Glutamatergic neuron (in vitro differentiated cells): ENCODE measurements around the gene KCNJ6. TPM values are rescaled to one million over a fixed set of nuclear protein-coding genes. Genes with fewer than 3 reads are reported as not detected.
A peak's percentile ranks its signal among the peaks of the same experiment; 100 is the strongest.

Experiments
- DNase-seq: peaks from one replicate; pipeline ENCODE4 v3.0.0; 2022
- H3K27ac Mint-ChIP-seq: one replicate; pipeline ENCODE4 v1.8.0; 2020; ENCODE audit warnings: mild to moderate bottlenecking, mixed read lengths, inconsistent platforms; ENCODE audit not compliant: unreplicated experiment
- H3K27me3 Mint-ChIP-seq: one replicate; pipeline ENCODE4 v1.8.0; 2020; ENCODE audit warnings: mild to moderate bottlenecking, moderate library complexity, mixed read lengths, inconsistent platforms; ENCODE audit not compliant: unreplicated experiment
- H3K36me3 Mint-ChIP-seq: one replicate; pipeline ENCODE4 v1.8.0; 2020; ENCODE audit warnings: mild to moderate bottlenecking, mixed read lengths, inconsistent platforms; ENCODE audit not compliant: unreplicated experiment
- H3K4me1 Mint-ChIP-seq: one replicate; pipeline ENCODE4 v1.8.0; 2020; ENCODE audit warnings: mild to moderate bottlenecking, low read depth, mixed read lengths, inconsistent platforms; ENCODE audit not compliant: unreplicated experiment
- H3K4me3 Mint-ChIP-seq: one replicate; pipeline ENCODE4 v1.8.0; 2020; ENCODE audit warnings: mild to moderate bottlenecking, mixed read lengths, inconsistent platforms; ENCODE audit not compliant: unreplicated experiment
- H3K9me3 Mint-ChIP-seq: one replicate; pipeline ENCODE4 v1.8.0; 2020; ENCODE audit warnings: mild to moderate bottlenecking, moderate library complexity, mixed read lengths, inconsistent platforms; ENCODE audit not compliant: unreplicated experiment
- CTCF ChIP-seq: fragments of 200-600 bp; sonication (generic); IDR thresholded peaks from one replicate; pipeline ENCODE4 v1.5.0; 2021; ENCODE audit not compliant: partially characterized antibody, unreplicated experiment
- total RNA-seq: library from RNA; stranded (reverse); fragmentation: NEBNext Ultra II Directional; extraction: Animal tissue kit (Norgen Biotek cat#: 25700); gene quantifications from one replicate; pipeline ENCODE4 v1.2.1, GENCODE V29; 2021; ENCODE audit not compliant: unreplicated experiment

The KCNJ6 gene
- total RNA-seq, 1 donor from 2014 or later = 80.5 TPM

GRCh38 chr21:37845535-37845934 is 70.7 kb downstream of the KCNJ6 start:
- TF ChIP-seq CTCF = no peak
- H3K4me1 Mint-ChIP-seq = peaks cover 60% of the 10 kb centered on the region
- no peak for DNase-seq
- peaks cover 7% of the 10 kb centered on the region for H3K27me3 Mint-ChIP-seq
- peak overlapping the region; percentile 71 for H3K27ac Mint-ChIP-seq
- H3K36me3 Mint-ChIP-seq = peaks cover 16% of the 10 kb centered on the region
- H3K4me3 Mint-ChIP-seq = peak overlapping the region; percentile 63
- H3K9me3 Mint-ChIP-seq = peaks cover 3% of the 10 kb centered on the region

GRCh38 chr21:37843191-37843590 is 73.1 kb downstream of the KCNJ6 start:
- Mint-ChIP-seq H3K36me3 (peaks cover 9% of the 10 kb centered on the region), H3K27me3 (peaks cover 4% of the 10 kb centered on the region), H3K4me3 (no peak overlapping the region), H3K9me3 (peaks cover 3% of the 10 kb centered on the region), H3K27ac (peak overlapping the region; percentile 81), H3K4me1 (peaks cover 58% of the 10 kb centered on the region)
- no peak for TF ChIP-seq CTCF
- no peak for DNase-seq

GRCh38 chr21:37842163-37842919 is 73.9 kb downstream of the KCNJ6 start:
- no peak for DNase-seq
- Mint-ChIP-seq H3K36me3 (peaks cover 11% of the 10 kb centered on the region), H3K4me1 (peaks cover 52% of the 10 kb centered on the region), H3K27me3 (peaks cover 4% of the 10 kb centered on the region), H3K4me3 (no peak overlapping the region), H3K27ac (peak overlapping the region; percentile 18), H3K9me3 (peaks cover 3% of the 10 kb centered on the region)
- TF ChIP-seq CTCF = no peak

- TF ChIP-seq CTCF = no peak
- Mint-ChIP-seq H3K4me1 (peaks cover 35% of the 10 kb centered on the region), H3K4me3 (no peak overlapping the region), H3K36me3 (peaks cover 13% of the 10 kb centered on the region), H3K9me3 (peaks cover 12% of the 10 kb centered on the region), H3K27ac (no peak overlapping the region), H3K27me3 (peaks cover 5% of the 10 kb centered on the region)
- no peak for DNase-seq
These were observed 78.9 kb downstream of the KCNJ6 start for GRCh38 chr21:37837381-37837780.

DNA sequence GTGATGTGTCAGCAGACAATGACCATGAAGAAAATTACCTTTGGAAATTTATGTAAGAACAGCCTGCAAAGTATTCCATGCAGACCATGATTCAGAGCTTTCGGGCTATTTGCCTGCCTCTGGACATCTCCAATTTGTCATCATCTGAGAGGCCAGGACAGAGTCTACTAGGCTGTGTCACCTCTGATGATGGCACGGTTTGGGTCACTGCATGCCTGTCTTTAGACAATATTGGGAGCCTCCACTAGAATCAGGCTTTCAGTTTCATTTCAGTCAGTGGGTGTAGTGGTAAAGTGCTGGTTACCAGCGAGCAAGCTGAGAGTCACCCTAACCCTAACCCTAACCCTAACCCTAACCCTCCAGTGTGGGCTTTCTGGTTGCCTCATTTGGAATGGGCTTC is 80.8 kb downstream of the KCNJ6 start:
- Mint-ChIP-seq H3K27ac (no peak overlapping the region), H3K36me3 (peaks cover 13% of the 10 kb centered on the region), H3K27me3 (peaks cover 5% of the 10 kb centered on the region), H3K4me1 (peaks cover 46% of the 10 kb centered on the region), H3K4me3 (no peak overlapping the region), H3K9me3 (peaks cover 12% of the 10 kb centered on the region)
- no peak for DNase-seq
- no peak for TF ChIP-seq CTCF
